Lower lobe of right lung (tissue), 2 donors: ENCODE measurements around the gene TMSB10. TPM values are rescaled to one million over a fixed set of nuclear protein-coding genes. Genes with fewer than 3 reads are reported as not detected.
A peak's percentile ranks its signal among the peaks of the same experiment; 100 is the strongest.

Source experiments
- ATAC-seq, 2 donors: fragments of 200-7000 bp; cut with Tn5 transposase; one replicate each; pipeline ENCODE4 v1.9.1; 2020 to 2022; ENCODE audit warnings: mild to moderate bottlenecking in 2 of 2, moderate library complexity in 2 of 2
- DNase-seq: peaks from one replicate; pipeline ENCODE4 v3.0.0-alpha.2; 2020
- H3K27ac ChIP-seq: fragments of 200-600 bp; one replicate; pipeline ENCODE4 v1.8.0; 2022
- H3K27me3 ChIP-seq: fragments of 200-600 bp; one replicate; pipeline ENCODE4 v1.8.0; 2022; ENCODE audit warnings: low read depth
- H3K36me3 ChIP-seq: fragments of 200-600 bp; one replicate; pipeline ENCODE4 v1.8.0; 2022; ENCODE audit warnings: mild to moderate bottlenecking
- H3K4me1 ChIP-seq: fragments of 200-600 bp; one replicate; pipeline ENCODE4 v1.8.0; 2022
- H3K4me3 ChIP-seq: fragments of 200-600 bp; one replicate; pipeline ENCODE4 v1.8.0; 2022; ENCODE audit warnings: mild to moderate bottlenecking
- H3K9me3 ChIP-seq: fragments of 200-600 bp; one replicate; pipeline ENCODE4 v1.8.0; 2022
- CTCF ChIP-seq: fragments of 200-600 bp; IDR thresholded peaks from one replicate; pipeline ENCODE4 v1.8.0; 2022; ENCODE audit warnings: antibody characterized with exemption, mild to moderate bottlenecking
- intact Hi-C: fragments of 100-400 bp; cut with DNase I; formaldehyde crosslinking; loops from one replicate; pipeline ENCODE4 v1.11.0; 2022
- total RNA-seq: library from RNA; stranded (reverse); fragmentation: NEBNext Ultra II Directional; extraction: Animal tissue kit (Norgen Biotek cat#: 25700); gene quantifications from one replicate; pipeline ENCODE4 v1.2.1, GENCODE V29; 2021
- donor health status: DM: no; HTN: yes; CAD: no; lungs with severe emphysema.

Gene TMSB10
- total RNA-seq, 1 donor from 2014 or later = 1,739 TPM

DNA sequence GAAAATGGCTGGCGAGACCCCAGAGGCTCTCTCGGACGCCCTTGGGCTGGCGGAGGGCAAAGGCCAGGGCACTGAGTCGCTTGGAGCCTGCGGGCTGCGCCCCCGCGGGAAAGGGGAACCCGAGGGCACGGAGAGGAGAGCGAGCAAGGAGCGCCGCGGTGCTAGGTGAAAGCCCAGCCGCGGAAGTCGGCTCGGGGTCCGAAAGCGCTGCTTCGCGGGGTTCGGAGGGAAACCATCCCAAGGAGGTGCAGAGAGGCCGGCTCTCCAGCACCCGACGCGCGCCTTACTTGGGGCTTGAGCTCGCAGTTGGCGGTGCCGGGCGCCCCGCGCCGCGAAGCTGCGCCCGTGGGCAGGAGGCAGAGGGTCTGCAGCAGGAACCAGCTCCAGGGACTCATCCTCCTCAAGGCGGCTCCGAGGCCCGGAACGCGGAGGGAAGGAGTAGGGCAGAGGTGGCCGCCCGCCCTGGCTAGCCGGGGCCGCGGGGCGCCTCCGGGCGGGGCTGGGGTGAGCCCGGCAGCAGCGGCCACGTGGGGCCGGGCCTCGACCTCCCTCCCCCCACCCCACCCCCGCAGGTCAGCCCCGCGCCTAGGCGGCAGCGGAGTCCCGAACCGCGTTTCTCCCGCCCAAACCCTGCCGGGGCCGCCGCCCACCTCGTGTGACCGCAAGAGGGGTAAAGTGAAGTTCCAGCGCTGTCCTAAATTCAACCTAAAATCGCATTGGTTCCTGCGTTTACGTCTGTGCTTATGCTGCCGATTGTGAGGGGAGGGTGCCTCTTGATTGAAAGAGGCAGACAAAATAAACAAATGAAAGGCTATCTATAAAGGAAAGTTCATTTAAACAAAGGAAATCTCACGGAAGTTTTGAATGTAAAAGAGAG lies 24.6 kb upstream of the TMSB10 start, which contains the start of gene TRABD2A:
TRABD2A (minus strand) TSS at position 440 of the 877 bp plus-strand sequence; CDS start at position 395, 45 bp downstream.
- H3K4me3 ChIP-seq = peak within 1 kb of the TSS; percentile 64
- H3K27me3 ChIP-seq = peaks cover 18% of the 10 kb centered on the region
- ATAC-seq (peak; percentile 57 to 73), DNase-seq (peak; percentile 69)
- no peaks in the 10 kb centered on the region for H3K9me3 ChIP-seq
- H3K27ac ChIP-seq = peak within 1 kb of the TSS; percentile 15
- intact Hi-C loops = no loop called here
- peaks cover 29% of the 10 kb centered on the region for H3K4me1 ChIP-seq
- no peaks in the 10 kb centered on the region for H3K36me3 ChIP-seq
- TF ChIP-seq CTCF = no peak

DNA sequence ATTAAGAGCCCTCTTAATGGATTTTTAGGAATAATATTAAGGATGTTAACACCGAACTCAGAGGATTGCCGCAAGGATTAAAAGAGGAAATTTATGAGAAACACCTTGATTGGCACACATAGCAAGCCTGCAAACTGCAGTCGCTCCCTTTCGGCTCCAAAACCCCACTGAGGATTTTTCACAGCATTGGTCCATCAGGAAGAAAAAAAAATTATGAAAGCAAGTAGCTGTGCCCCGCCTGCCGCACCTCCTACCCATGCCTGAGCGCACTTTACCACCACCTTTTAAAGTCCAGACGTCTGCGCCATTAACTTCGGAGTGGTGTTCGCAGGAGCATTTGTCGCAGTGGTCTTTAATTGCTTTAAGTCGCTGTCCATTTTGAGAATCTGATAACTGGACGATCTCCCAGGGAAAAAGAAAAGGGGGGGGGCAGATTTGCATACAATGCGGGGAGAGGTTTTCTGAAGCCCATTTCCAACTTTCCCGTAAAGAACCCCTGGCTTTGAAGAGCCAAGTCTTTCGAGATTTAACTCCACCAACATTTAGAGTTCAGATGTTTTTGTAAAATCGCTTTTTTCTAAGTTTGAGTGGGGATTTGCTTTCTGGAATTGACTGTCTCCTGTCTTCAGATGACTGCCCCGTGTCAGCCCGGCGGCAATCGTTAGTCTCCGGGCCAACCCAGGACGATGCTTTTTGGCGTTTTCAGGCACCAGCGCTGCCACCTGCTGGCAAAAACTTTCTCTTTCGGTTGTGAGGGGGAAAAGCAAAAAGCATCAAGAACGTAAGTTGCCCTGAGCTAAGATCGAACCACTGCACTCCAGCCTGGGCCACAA lies 23.7 kb upstream of the TMSB10 start:
- intact Hi-C loops = no loop called here
- ATAC-seq = peak; percentile 81 to 87
- peak; percentile 76 for TF ChIP-seq CTCF

DNA sequence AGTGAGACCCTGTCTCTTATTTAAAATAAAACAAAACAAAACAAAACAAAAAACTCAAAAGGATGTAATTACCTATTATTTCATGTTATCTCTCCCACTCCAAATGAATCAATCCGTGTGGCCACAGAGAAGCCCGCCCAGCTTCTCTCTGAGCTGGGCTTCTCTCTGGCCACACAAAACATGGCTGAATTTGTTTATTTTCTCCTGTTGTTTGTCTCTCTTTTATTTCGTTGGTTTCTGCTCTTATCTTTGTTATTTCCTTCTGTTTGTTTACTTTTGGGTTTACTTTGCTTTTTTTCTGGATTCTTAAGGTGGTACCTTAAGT lies 23.1 kb upstream of the TMSB10 start:
- no peak overlapping the region for H3K4me3 ChIP-seq

More for the DNA sequence above, 23.7 kb upstream of the TMSB10 start:
- DNase-seq = peak; percentile 85
- no peaks in the 10 kb centered on the region for H3K36me3 ChIP-seq
- no peak overlapping the region for H3K27ac ChIP-seq
- H3K27me3 ChIP-seq = peaks cover 18% of the 10 kb centered on the region
- H3K4me1 ChIP-seq = peaks cover 29% of the 10 kb centered on the region
- H3K9me3 ChIP-seq = no peaks in the 10 kb centered on the region
- peak overlapping the region; percentile 64 for H3K4me3 ChIP-seq

DNA sequence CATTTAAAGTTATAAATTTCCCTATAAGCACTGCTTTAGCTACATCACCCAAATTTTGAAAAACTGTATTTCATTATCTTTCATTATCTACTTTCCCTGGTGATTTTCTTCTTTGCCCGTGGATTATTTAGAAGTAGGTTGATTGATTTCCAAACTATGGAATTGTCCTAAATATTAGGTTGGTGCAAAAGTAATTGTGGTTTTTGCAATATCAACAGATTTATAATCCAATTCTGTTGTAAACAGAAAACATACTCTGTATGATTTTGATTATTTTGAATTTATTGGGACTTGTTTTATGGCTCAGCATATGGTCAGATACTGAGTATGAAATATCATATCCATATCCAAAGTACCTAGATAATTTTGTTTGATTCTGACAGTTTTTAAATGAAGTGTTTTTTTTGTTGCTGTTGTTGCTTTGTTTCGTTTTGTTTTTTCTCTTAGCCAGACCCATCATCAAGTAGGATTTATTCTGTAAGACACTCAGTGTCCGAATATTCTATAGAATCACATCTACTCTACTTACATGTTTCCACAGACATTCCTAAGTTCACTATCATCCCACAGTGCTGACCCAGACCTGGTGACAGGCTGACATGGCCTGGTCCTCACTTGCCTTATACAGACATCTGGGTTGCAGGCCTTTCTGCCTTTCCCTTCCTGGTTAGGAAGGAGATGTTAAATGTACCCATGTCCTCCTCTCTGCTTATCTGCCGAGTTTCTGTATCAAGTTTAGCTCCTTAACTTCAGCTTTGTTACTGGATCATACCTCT lies 22.5 kb upstream of the TMSB10 start:
- TF ChIP-seq CTCF = no peak
- Histone ChIP-seq H3K27ac (no peak overlapping the region), H3K27me3 (peaks cover 18% of the 10 kb centered on the region), H3K9me3 (no peaks in the 10 kb centered on the region), H3K36me3 (no peaks in the 10 kb centered on the region), H3K4me1 (peaks cover 30% of the 10 kb centered on the region), H3K4me3 (no peak overlapping the region)
- ATAC-seq (no peak), DNase-seq (no peak)
- intact Hi-C loops = no loop called here

More for the DNA sequence above, 23.1 kb upstream of the TMSB10 start:
- ATAC-seq = no peak
- H3K36me3 ChIP-seq = no peaks in the 10 kb centered on the region
- intact Hi-C loops = no loop called here
- DNase-seq = no peak
- no peaks in the 10 kb centered on the region for H3K9me3 ChIP-seq
- H3K4me1 ChIP-seq = peaks cover 29% of the 10 kb centered on the region
- TF ChIP-seq CTCF = no peak
- peaks cover 18% of the 10 kb centered on the region for H3K27me3 ChIP-seq
- no peak overlapping the region for H3K27ac ChIP-seq

DNA sequence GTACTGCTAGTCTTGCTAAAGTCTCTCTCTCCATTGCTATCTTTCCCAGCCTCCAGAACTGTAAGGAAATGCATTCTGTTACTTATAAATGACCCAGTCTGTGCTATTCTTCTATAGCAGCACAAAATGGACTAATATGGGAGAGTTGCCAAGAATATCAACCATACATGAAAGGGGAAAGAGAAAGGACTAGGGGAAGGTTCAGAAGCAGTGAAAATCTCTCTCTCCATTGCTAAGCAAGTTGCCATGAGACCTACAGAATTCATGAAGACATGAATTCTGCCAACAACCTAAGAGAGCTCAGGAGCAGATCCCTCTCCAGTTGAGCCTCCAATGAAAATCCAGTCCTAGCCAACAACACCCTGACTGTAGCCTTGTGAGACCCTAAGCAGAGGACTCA lies 21.0 kb upstream of the TMSB10 start:
- Histone ChIP-seq H3K9me3 (no peaks in the 10 kb centered on the region), H3K4me1 (peaks cover 44% of the 10 kb centered on the region), H3K36me3 (no peaks in the 10 kb centered on the region), H3K4me3 (no peak overlapping the region), H3K27me3 (peaks cover 18% of the 10 kb centered on the region), H3K27ac (no peak overlapping the region)
- DNase-seq (no peak), ATAC-seq (no peak)
- intact Hi-C loops = no loop called here
- no peak for TF ChIP-seq CTCF
